ENCODE results near the gene GTF3A.

- no peak for TF ChIP-seq CTCF (IDR thresholded peaks at IDR 0.05; ENCODE audit: extremely low read depth in 1 of 2, insufficient read depth in 1 of 2, low read depth in 1 of 2, low read length in 2 of 2)
- no peak for TF ChIP-seq POLR2AphosphoS5 (IDR thresholded peaks at IDR 0.05; ENCODE audit: insufficient read depth, low read depth, low read length)
- TF ChIP-seq GATA2 (IDR thresholded peaks at IDR 0.05; ENCODE audit: insufficient read depth, insufficient read length, low read depth, low read length) = no peak
- no peak for TF ChIP-seq EZH2 (IDR thresholded peaks at IDR 0.05; ENCODE audit: borderline replicate concordance, low read depth, low read length, severe bottlenecking)
- TF ChIP-seq JUN (IDR thresholded peaks at IDR 0.05; ENCODE audit: borderline replicate concordance, insufficient read depth, insufficient read length, low read depth) = no peak
- TF ChIP-seq POLR2A (IDR thresholded peaks at IDR 0.05; ENCODE audit: low read depth, low read length) = no peak
Observed at GRCh38 chr13:27384285-27384684, 40.1 kb upstream of the GTF3A start.
